KBM-7 (cell line): ENCODE measurements around the gene PLEKHN1.
"Not testable (repeated sequence)": the region's sequence is repeated elsewhere in the genome, so short reads cannot be mapped to it uniquely, and the experiment has no call there.

Source experiments
- DNase-seq: peaks from one replicate; pipeline ENCODE4 v3.0.0-alpha.2; 2015
- in situ Hi-C: fragments of 300-500 bp; cut with MboI; formaldehyde crosslinking; loops from 2 replicates; pipeline ENCODE4 v1.14.3; 2020; ENCODE audit warnings: low sequenced_read_pairs, low pct_unique_long_range_greater_than_20kb, mixed read lengths

The PLEKHN1 gene

GRCh38 chr1:1000357-1001056 is 34.2 kb downstream of the PLEKHN1 start:
- peak; percentile 83 for DNase-seq
- in situ Hi-C loops, result no loop called here

DNA sequence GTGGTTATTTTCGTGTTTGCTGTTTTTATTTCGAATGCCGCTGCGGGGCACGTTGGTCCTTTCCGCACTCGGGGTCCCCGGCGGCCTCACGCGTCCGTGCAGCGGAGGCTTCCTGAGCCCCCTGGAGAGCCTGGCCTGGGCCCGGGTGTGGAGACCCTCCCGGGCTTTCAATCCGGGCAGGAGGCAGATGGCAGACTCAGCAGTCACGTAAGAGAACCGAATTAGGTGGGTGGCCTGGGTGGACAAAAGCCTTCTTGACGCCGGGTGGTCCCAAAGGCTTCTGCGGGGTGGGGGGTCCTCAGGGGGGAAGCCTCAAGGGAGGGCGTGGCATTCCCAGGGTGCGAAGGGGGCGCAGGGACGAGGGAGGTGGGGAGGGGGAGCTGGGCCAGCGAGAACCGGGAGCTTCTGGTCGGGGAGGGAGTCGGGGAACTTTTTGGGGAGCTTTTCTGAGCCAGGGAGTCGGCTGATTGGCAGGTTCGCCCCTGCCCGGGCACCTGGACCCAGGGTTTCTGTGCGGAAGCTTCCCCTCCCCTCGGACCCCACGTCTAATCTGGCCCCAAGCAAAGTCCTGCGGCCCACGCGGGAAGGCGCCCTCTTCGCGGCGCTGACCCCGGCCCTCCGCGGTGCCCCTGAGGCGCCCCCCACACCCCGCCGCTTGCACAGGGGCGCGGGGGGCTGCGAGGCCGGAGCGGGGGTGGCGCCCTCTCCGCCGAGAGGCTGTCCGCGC is 34.9 kb downstream of the PLEKHN1 start:
- in situ Hi-C loops, result no loop called here
- no peak for DNase-seq

GRCh38 chr1:1003618-1004419 is 37.5 kb downstream of the PLEKHN1 start:
- in situ Hi-C loops, result no loop called here
- DNase-seq, result no peak

- DNase-seq, result no peak
- in situ Hi-C loops, result no loop called here
These were observed 38.1 kb downstream of the PLEKHN1 start for GRCh38 chr1:1004420-1004779.

- in situ Hi-C loops, result no loop called here
- peak; percentile 85 for DNase-seq
These were observed 38.8 kb downstream of the PLEKHN1 start for GRCh38 chr1:1004780-1005697.

DNA sequence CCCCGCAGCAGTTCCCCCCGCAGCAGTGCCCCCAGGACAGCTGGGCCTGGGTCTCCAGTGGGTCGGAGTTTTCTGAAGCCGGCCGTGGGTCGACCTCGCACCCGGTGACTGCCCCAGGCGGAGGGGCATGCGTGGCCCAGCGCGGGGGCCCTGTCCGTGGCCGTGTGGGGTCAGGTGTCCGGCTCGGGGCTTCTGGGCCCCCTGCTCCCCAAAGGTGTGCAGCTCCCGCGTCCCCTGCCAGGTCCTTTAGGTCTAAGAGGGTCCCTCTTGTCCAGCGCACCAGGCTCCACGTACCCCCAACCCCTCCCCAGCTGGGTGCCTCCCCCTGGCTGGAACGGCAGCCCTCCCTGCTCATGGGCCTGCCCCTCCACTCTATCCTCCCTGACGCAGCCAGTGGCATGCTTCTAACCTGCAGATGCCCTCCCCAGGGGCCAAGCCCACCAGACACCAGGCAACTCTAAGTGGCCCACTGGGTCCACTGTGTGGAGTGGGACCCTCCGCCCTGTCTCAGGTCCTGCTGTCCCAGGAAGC is 39.6 kb downstream of the PLEKHN1 start:
- in situ Hi-C loops, result no loop called here
- no peak for DNase-seq

- DNase-seq, result no peak
- in situ Hi-C loops, result no loop called here
These were observed 40.2 kb downstream of the PLEKHN1 start for GRCh38 chr1:1006305-1007159.

GRCh38 chr1:1010131-1010530 is 43.8 kb downstream of the PLEKHN1 start:
- DNase-seq, in situ Hi-C loops: not testable (repeated sequence)

DNA sequence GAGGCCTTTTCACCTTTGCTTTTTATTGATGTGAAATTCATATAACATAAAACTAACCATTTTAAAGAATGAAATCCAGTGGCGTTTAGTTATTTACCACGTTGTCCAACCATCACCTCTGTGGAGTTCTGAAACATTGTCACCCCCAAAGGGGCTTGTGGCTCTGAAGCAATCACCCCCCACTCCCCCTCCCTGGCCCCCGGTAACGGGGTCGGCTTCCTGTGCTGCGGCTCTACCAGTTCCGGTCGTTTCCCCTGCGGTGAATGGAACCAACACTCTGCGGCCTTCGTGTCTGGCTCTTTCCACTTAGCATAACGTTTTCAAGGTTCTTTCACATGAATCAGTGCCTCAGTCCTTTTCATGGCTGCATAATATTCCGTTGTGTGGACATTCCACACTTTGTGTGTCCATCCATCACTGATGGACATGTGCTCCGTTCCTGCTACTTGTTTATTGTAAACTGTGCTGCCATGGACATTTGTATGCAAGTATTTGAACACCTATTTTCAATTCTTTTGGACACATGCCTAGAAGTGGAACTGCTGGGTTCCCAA is 45.2 kb downstream of the PLEKHN1 start:
- DNase-seq, result no peak
- in situ Hi-C loops, result no loop called here

- in situ Hi-C loops, DNase-seq: not testable (repeated sequence)
These were observed 46.4 kb downstream of the PLEKHN1 start for GRCh38 chr1:1012736-1013104.

- in situ Hi-C loops, result no loop called here
- peak; percentile 90 for DNase-seq
These were observed 47.0 kb downstream of the PLEKHN1 start, which contains the start of gene ISG15 for GRCh38 chr1:1013105-1013921. TSS of gene ISG15 (plus strand) at chr1:1013497. CDS start at chr1:1013574, 77 bp downstream.

GRCh38 chr1:1013922-1014648 is 47.8 kb downstream of the PLEKHN1 start:
- DNase-seq, result no peak
- in situ Hi-C loops, result no loop called here

DNA sequence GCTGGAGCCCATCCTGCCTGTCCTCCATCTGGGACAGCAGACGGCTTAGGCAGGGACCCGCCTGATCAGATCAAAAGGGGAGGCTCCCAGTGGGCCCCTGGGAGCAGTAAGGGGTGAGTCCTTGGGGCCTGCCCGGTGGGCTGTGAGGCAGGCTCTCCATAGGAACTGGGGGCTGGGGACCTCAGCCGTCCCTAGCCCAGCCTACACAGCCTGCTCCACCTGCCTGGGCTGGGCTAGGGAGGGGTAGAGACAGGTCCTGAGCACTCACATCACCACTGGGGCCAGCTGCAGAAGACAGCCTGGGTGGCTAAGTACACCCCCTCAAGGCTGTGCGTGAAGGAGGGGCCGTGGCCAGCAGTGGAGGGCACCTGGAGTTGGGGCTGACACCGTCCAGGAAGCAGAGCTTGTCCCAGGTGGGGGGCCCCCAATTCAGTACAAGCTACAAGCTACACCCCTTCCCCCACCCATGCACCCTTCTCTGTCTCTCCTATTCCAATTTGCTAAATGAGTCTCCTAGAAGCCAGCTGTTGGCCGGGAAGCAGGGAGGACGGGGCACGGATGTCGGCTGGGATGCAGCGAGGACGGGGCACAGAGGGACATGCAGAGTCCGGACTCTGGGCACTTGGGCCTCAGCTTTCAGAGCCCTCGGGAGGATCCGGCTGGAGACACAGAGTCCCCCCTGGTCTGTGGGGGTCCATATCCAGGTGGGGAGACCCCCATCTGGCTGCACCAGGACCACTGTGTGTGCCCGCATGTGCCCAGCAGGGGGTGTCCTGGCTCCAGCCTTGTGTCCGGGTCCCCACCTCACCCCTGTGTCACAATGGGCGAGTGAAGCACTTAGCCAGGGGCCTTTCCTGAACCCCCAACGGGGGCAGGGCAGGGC is 48.8 kb downstream of the PLEKHN1 start:
- in situ Hi-C loops, result no loop called here
- peak; percentile 28 for DNase-seq

GRCh38 chr1:1017397-1018320 is 51.4 kb downstream of the PLEKHN1 start:
- in situ Hi-C loops, DNase-seq: not testable (repeated sequence)
